IMR-90 (cell line): ENCODE measurements around the gene FUS. TPM values are rescaled to one million over a fixed set of nuclear protein-coding genes. Genes with fewer than 3 reads are reported as not detected.

ENCODE experiments used
- microRNA-seq, 2 experiments: library from miRNA; stranded (forward) in 1 of 2; unstranded in 1 of 2; fragments of 10-50 nt in 1 of 2; fragments of <30 nt in 1 of 2; gene quantifications in 1 of 2; microRNA quantifications in 1 of 2; one replicate each; pipeline versions ENCODE3 to v1.1.0; 2013 to 2020; ENCODE audit not compliant: insufficient read depth in 1 of 2, insufficient read length in 1 of 2, unreplicated experiment in 1 of 2
- polyA plus RNA-seq, 3 experiments: library from polyadenylated mRNA; depleted of rRNA; stranded (reverse); fragments of >200 nt; gene quantifications; 2 replicates each; pipeline ENCODE4 v1.2.3, GENCODE V29; 2012; ENCODE audit warnings: low replicate concordance in 1 of 3
- small RNA-seq, 5 experiments: library from RNA; depleted of rRNA; stranded (forward); fragments of <200 nt; gene quantifications; one replicate each; pipeline ENCODE3, GENCODE V24; 2012
- total RNA-seq: library from RNA; depleted of rRNA; stranded (reverse); fragments of >200 nt; gene quantifications from 2 replicates; pipeline ENCODE4 v1.2.3, GENCODE V29; 2012; rRNA removed

Gene FUS
- total and polyA plus RNA-seq, 2 of the 4 experiments (the other 2 are of a cell fraction): 42.8 to 340 TPM

Small RNA genes within 50 kb of the gene (microRNA-seq; reads per million reads assigned to microRNA genes)
- gene AC009088.4 (ENCODE audit: insufficient read depth, insufficient read length) (not detected), gene NDUFA3P6 (ENCODE audit: insufficient read depth, insufficient read length) (not detected)

Small RNA genes within 50 kb of the gene (small RNA-seq; reads per million reads assigned to genes)
- gene AC009088.4 (0 reads per million in 5 experiments), gene NDUFA3P6 (0 reads per million in 5 experiments)

Other genes starting within 250 kb of the FUS start
- 6.8 and 6.9 TPM in 2 replicates for gene ORAI3, start 231.1 kb upstream of the FUS start, total RNA-seq
- gene ORAI3, start 231.1 kb upstream of the FUS start, polyA plus RNA-seq (2012; rRNA removed): 16.9 TPM in 2 replicates
- 0.54 and 0.56 TPM in 2 replicates for gene SETD1A, start 222.4 kb upstream of the FUS start, total RNA-seq
- 5.8 and 6.5 TPM in 2 replicates for gene SETD1A, start 222.4 kb upstream of the FUS start, polyA plus RNA-seq (2012; rRNA removed)
- gene HSD3B7, start 194.9 kb upstream of the FUS start, total RNA-seq: 9.4 and 11.3 TPM in 2 replicates
- 8.5 and 9.3 TPM in 2 replicates for gene HSD3B7, start 194.9 kb upstream of the FUS start, polyA plus RNA-seq (2012; rRNA removed)
- 3.9 TPM in 2 replicates for gene STX1B, start 169.5 kb upstream of the FUS start, total RNA-seq
- 11.4 and 14.9 TPM in 2 replicates for gene STX1B, start 169.5 kb upstream of the FUS start, polyA plus RNA-seq (2012; rRNA removed)
- 23.5 and 25.0 TPM in 2 replicates for gene STX4, start 146.6 kb upstream of the FUS start, total RNA-seq
- 66.4 and 67.9 TPM in 2 replicates for gene STX4, start 146.6 kb upstream of the FUS start, polyA plus RNA-seq (2012; rRNA removed)
- gene ZNF668, start 105.9 kb upstream of the FUS start, total RNA-seq: 4.5 and 5.3 TPM in 2 replicates
- gene ZNF668, start 105.9 kb upstream of the FUS start, polyA plus RNA-seq (2012; rRNA removed): 11.6 and 15.4 TPM in 2 replicates
- 6.8 and 6.9 TPM in 2 replicates for gene ZNF646, start 105.7 kb upstream of the FUS start, total RNA-seq
- gene ZNF646, start 105.7 kb upstream of the FUS start, polyA plus RNA-seq (2012; rRNA removed): 4.9 and 5.5 TPM in 2 replicates
- 0.56 and 0.72 TPM in 2 replicates for gene PRSS53, start 91.2 kb upstream of the FUS start, total RNA-seq
- 5.4 and 5.9 TPM in 2 replicates for gene PRSS53, start 91.2 kb upstream of the FUS start, polyA plus RNA-seq (2012; rRNA removed)
- gene VKORC1, start 85.3 kb upstream of the FUS start, total RNA-seq: 61.9 and 65.2 TPM in 2 replicates
- 317 and 362 TPM in 2 replicates for gene VKORC1, start 85.3 kb upstream of the FUS start, polyA plus RNA-seq (2012; rRNA removed)
- gene BCKDK, start 71.8 kb upstream of the FUS start, total RNA-seq: 24.4 and 26.0 TPM in 2 replicates
- 79.3 and 89.7 TPM in 2 replicates for gene BCKDK, start 71.8 kb upstream of the FUS start, polyA plus RNA-seq (2012; rRNA removed)
- 18.9 and 19.4 TPM in 2 replicates for gene KAT8, start 62.5 kb upstream of the FUS start, total RNA-seq
- 27.4 and 28.4 TPM in 2 replicates for gene KAT8, start 62.5 kb upstream of the FUS start, polyA plus RNA-seq (2012; rRNA removed)
- gene PRSS8, start 44.4 kb upstream of the FUS start, total RNA-seq: not detected in 2 replicates
- 0.10 TPM in 1 of 2 replicates, not detected in the other for gene PRSS8, start 44.4 kb upstream of the FUS start, polyA plus RNA-seq (2012; rRNA removed)
- under 0.01 and 0.18 TPM in 2 replicates for gene PRSS36, start 30.1 kb upstream of the FUS start, total RNA-seq
- 0.55 and 0.72 TPM in 2 replicates for gene PRSS36, start 30.1 kb upstream of the FUS start, polyA plus RNA-seq (2012; rRNA removed)
- 10.2 and 13.1 TPM in 2 replicates for gene PYCARD, start 22.6 kb downstream of the FUS start, total RNA-seq
- gene PYCARD, start 22.6 kb downstream of the FUS start, polyA plus RNA-seq (2012; rRNA removed): 20.5 and 30.1 TPM in 2 replicates
- gene TRIM72, start 34.0 kb downstream of the FUS start, total RNA-seq: not detected in 2 replicates
- gene TRIM72, start 34.0 kb downstream of the FUS start, polyA plus RNA-seq (2012; rRNA removed): not detected in 2 replicates
- gene PYDC1, start 37.0 kb downstream of the FUS start, total RNA-seq: not detected in 2 replicates
- gene PYDC1, start 37.0 kb downstream of the FUS start, polyA plus RNA-seq (2012; rRNA removed): not detected in 2 replicates
- gene ITGAM, start 79.8 kb downstream of the FUS start, total RNA-seq: under 0.01 TPM in 1 of 2 replicates, not detected in the other
- not detected in 2 replicates for gene ITGAM, start 79.8 kb downstream of the FUS start, polyA plus RNA-seq (2012; rRNA removed)
- 0.18 TPM in 1 of 2 replicates, not detected in the other for gene ITGAX, start 175.0 kb downstream of the FUS start, total RNA-seq
- gene ITGAX, start 175.0 kb downstream of the FUS start, polyA plus RNA-seq (2012; rRNA removed): 0.09 TPM in 2 replicates
- gene ITGAD, start 213.2 kb downstream of the FUS start, total RNA-seq: not detected in 2 replicates
- gene ITGAD, start 213.2 kb downstream of the FUS start, polyA plus RNA-seq (2012; rRNA removed): not detected in 2 replicates
- not detected in 2 replicates for gene COX6A2, start 248.2 kb downstream of the FUS start, total RNA-seq
- gene COX6A2, start 248.2 kb downstream of the FUS start, polyA plus RNA-seq (2012; rRNA removed): not detected in 2 replicates